Osteocyte (in vitro differentiated cells): ENCODE data around the gene DLL1. TPM values are rescaled to one million over a fixed set of nuclear protein-coding genes. Genes with fewer than 3 reads are reported as not detected.
A peak's percentile ranks its signal among the peaks of the same experiment; 100 is the strongest.

ENCODE experiments used
- DNase-seq: peaks from one replicate; pipeline ENCODE4 v3.0.0; 2021; ENCODE audit warnings: mixed read lengths; ENCODE audit not compliant: unreplicated experiment; ENCODE audit errors: extremely low spot score
- H3K27ac Mint-ChIP-seq: one replicate; pipeline ENCODE4 v1.8.0; 2021; ENCODE audit warnings: mild to moderate bottlenecking, mixed read lengths; ENCODE audit not compliant: unreplicated experiment
- H3K27me3 Mint-ChIP-seq: one replicate; pipeline ENCODE4 v1.8.0; 2021; ENCODE audit warnings: mixed read lengths; ENCODE audit not compliant: unreplicated experiment
- H3K36me3 Mint-ChIP-seq: one replicate; pipeline ENCODE4 v1.8.0; 2021; ENCODE audit warnings: mixed read lengths; ENCODE audit not compliant: unreplicated experiment
- H3K4me1 Mint-ChIP-seq: one replicate; pipeline ENCODE4 v1.8.0; 2021; ENCODE audit warnings: mixed read lengths; ENCODE audit not compliant: unreplicated experiment
- H3K4me3 Mint-ChIP-seq: one replicate; pipeline ENCODE4 v1.8.0; 2021; ENCODE audit warnings: mild to moderate bottlenecking, moderate library complexity, mixed read lengths; ENCODE audit not compliant: unreplicated experiment
- H3K9me3 Mint-ChIP-seq: one replicate; pipeline ENCODE4 v1.8.0; 2021; ENCODE audit warnings: mixed read lengths; ENCODE audit not compliant: unreplicated experiment
- total RNA-seq: library from RNA; stranded (reverse); gene quantifications from 2 replicates; pipeline ENCODE4 v1.2.1, GENCODE V29; 2021
- TF ChIP-seq, protein P1 (sequence below): fragments of 200-600 bp; sonication (generic); IDR thresholded peaks from 2 replicates; pipeline ENCODE4 v1.5.0; 2021; ENCODE audit warnings: antibody characterized with exemption, mild to moderate bottlenecking, moderate library complexity

Gene DLL1
- total RNA-seq, 1 donor from 2014 or later, result 1.6 TPM

- Mint-ChIP-seq H3K27me3 (peaks cover 72% of the 10 kb centered on the region), H3K36me3 (peaks cover 2% of the 10 kb centered on the region), H3K9me3 (no peaks in the 10 kb centered on the region), H3K4me3 (peak overlapping the region; percentile 75), H3K4me1 (peaks cover 21% of the 10 kb centered on the region), H3K27ac (no peak overlapping the region)
- TF ChIP-seq, protein P1, sequence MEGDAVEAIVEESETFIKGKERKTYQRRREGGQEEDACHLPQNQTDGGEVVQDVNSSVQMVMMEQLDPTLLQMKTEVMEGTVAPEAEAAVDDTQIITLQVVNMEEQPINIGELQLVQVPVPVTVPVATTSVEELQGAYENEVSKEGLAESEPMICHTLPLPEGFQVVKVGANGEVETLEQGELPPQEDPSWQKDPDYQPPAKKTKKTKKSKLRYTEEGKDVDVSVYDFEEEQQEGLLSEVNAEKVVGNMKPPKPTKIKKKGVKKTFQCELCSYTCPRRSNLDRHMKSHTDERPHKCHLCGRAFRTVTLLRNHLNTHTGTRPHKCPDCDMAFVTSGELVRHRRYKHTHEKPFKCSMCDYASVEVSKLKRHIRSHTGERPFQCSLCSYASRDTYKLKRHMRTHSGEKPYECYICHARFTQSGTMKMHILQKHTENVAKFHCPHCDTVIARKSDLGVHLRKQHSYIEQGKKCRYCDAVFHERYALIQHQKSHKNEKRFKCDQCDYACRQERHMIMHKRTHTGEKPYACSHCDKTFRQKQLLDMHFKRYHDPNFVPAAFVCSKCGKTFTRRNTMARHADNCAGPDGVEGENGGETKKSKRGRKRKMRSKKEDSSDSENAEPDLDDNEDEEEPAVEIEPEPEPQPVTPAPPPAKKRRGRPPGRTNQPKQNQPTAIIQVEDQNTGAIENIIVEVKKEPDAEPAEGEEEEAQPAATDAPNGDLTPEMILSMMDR, result no peak
- no peak for DNase-seq
Observed at GRCh38 chr6:170295510-170296422, 4.9 kb upstream of the DLL1 start.

- TF ChIP-seq, protein P1, result no peak
- Mint-ChIP-seq H3K4me1 (peaks cover 23% of the 10 kb centered on the region), H3K27me3 (peaks cover 67% of the 10 kb centered on the region), H3K4me3 (peak overlapping the region; percentile 65), H3K27ac (no peak overlapping the region), H3K36me3 (peaks cover under 1% of the 10 kb centered on the region), H3K9me3 (no peaks in the 10 kb centered on the region)
- no peak for DNase-seq
Observed at GRCh38 chr6:170294813-170295509, 4.1 kb upstream of the DLL1 start.

DNA sequence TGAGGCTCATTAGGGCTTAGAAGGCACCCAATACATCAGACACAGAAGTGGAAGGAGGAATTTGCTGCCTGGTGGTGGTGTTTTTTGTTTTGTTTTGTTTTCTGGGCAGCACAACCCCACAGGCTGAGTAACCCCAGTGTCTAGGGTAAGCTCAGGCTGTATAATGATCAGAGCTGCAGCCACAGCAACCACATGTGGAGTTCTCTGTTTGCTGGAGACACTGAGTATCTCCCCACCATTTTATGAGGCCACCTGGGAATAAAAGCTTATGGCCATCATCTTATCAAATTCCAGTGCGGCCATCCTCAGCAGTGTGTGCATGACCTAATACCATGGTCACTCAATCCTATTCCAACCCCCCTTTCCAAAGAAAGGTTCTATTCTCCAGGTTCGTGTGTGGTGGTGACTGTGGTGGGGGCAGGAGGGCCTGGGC is 3.4 kb upstream of the DLL1 start:
- Mint-ChIP-seq H3K4me1 (peaks cover 23% of the 10 kb centered on the region), H3K27ac (no peak overlapping the region), H3K36me3 (no peaks in the 10 kb centered on the region), H3K4me3 (peak overlapping the region; percentile 65), H3K9me3 (no peaks in the 10 kb centered on the region), H3K27me3 (peaks cover 61% of the 10 kb centered on the region)
- TF ChIP-seq, protein P1, result no peak
- no peak for DNase-seq

DNA sequence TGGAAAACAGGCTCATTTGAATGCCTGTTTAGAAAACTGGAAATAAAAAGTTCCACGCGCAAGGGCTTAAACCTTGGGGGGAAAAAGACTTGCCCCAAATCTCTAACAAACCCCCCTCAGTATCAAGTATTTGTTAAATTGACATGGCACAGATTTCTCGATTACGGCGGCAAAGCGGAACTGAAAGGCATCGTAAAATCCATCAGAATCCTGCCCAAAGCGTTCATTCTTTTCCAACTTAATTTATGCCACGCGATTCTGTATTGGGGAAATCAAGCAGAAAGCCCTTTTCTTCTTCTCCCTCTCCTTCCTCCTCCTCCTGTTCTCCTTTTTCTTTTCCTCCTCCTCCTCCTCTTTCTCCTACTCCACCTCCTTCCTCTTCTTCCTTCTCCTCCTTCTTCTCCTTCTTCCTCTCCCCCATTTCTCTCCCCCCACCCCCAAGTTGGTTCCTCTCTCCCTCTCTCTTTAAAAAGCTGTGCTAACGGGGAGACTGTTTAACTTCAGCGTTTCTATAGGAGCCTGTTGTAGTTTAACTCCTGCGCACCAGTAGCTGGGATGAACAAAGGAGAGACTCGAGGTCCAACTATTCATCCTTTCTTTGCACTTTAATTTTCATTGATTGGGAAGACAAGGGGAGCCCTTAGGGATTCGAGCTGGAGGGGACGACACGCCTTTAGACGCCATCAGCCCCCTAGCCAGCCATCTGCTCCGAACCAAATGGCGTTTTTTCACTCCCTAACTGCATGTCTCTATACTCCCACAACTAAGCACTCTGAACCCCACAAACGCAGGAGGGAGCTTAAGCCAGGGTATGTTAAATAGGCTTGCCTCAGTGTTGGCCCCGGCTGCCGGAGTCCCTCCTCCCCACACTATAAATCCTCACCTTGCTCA is 2.7 kb upstream of the DLL1 start:
- no peak overlapping the region for H3K27ac Mint-ChIP-seq
- peaks cover 58% of the 10 kb centered on the region for H3K27me3 Mint-ChIP-seq
- H3K4me3 Mint-ChIP-seq, result no peak overlapping the region
- peaks cover 27% of the 10 kb centered on the region for H3K4me1 Mint-ChIP-seq
- H3K9me3 Mint-ChIP-seq, result no peaks in the 10 kb centered on the region
- DNase-seq, result no peak
- peaks cover 4% of the 10 kb centered on the region for H3K36me3 Mint-ChIP-seq
- TF ChIP-seq, protein P1, result no peak
